Fibroblast of lung (primary cell): Measurements from ENCODE around the gene CYS1. TPM values are rescaled to one million over a fixed set of nuclear protein-coding genes. Genes with fewer than 3 reads are reported as not detected.

ENCODE experiments used
- DNase-seq, 2 donors: peaks; one replicate each; pipeline versions ENCODE4 v3.0.0 to v3.0.0-alpha.2; 2010; ENCODE audit warnings: low read depth in 2 of 2
- H2AFZ ChIP-seq: 2 replicates; pipeline ENCODE4 v1.5.1; 2012; ENCODE audit warnings: low read length, control low read depth, inconsistent platforms
- H3K27ac ChIP-seq: 2 replicates; pipeline ENCODE4 v1.5.1; 2011; ENCODE audit warnings: low read length, control low read depth; ENCODE audit not compliant: insufficient read depth
- H3K27me3 ChIP-seq: 2 replicates; pipeline ENCODE4 v1.5.1; 2011; ENCODE audit warnings: mild to moderate bottlenecking, low read length; ENCODE audit not compliant: control insufficient read depth, insufficient read depth
- H3K36me3 ChIP-seq: 2 replicates; pipeline ENCODE4 v1.5.1; 2011; ENCODE audit warnings: low read length; ENCODE audit not compliant: control insufficient read depth, insufficient read depth
- H3K4me1 ChIP-seq: 2 replicates; pipeline ENCODE4 v1.5.1; 2011; ENCODE audit warnings: low read length; ENCODE audit not compliant: control insufficient read depth, insufficient read depth; ENCODE audit errors: extremely low read depth
- H3K4me2 ChIP-seq: 2 replicates; pipeline ENCODE4 v1.5.1; 2011; ENCODE audit warnings: low read length, control low read depth; ENCODE audit not compliant: insufficient read depth; ENCODE audit errors: extremely low read depth
- H3K4me3 ChIP-seq, 4 experiments: fragments of 200-600 bp in 1 of 4; sonication (generic) in 1 of 4; replicated peaks in 1 of 4; 2 replicates each; pipeline ENCODE4 v1.5.1; 2011 to 2016; ENCODE audit warnings: low read length in 4 of 4, low read depth in 3 of 4, mild to moderate bottlenecking in 3 of 4, control low read depth in 2 of 4, inconsistent platforms in 1 of 4, mixed read lengths in 1 of 4; ENCODE audit not compliant: insufficient read depth in 1 of 4; ENCODE audit errors: control extremely low read depth in 1 of 4
- H3K79me2 ChIP-seq: 2 replicates; pipeline ENCODE4 v1.5.1; 2012; ENCODE audit warnings: mild to moderate bottlenecking, low read length, inconsistent platforms; ENCODE audit not compliant: control insufficient read depth, insufficient read depth
- H3K9ac ChIP-seq: 2 replicates; pipeline ENCODE4 v1.5.1; 2011; ENCODE audit warnings: mild to moderate bottlenecking, low read length, control low read depth; ENCODE audit not compliant: insufficient read depth
- H3K9me3 ChIP-seq: 2 replicates; pipeline ENCODE4 v1.5.1; 2012; ENCODE audit warnings: low read depth, low read length; ENCODE audit not compliant: control insufficient read depth, insufficient read depth
- H4K20me1 ChIP-seq: 2 replicates; pipeline ENCODE4 v1.5.1; 2011; ENCODE audit warnings: low read length; ENCODE audit not compliant: control insufficient read depth, insufficient read depth; ENCODE audit errors: extremely low read depth
- CTCF ChIP-seq, 2 donors: IDR thresholded peaks in 1 of 2; conservative IDR thresholded peaks in 1 of 2; 1 replicate in 1 of 2; 2 replicates in 1 of 2; pipeline ENCODE4 v1.5.1; 2011 to 2012; ENCODE audit warnings: low read length in 2 of 2, control low read depth in 1 of 2, inconsistent platforms in 1 of 2, low read depth in 1 of 2, mild to moderate bottlenecking in 1 of 2
- EZH2 ChIP-seq: IDR thresholded peaks from 2 replicates; pipeline ENCODE4 v1.5.1; 2012; ENCODE audit warnings: low read length, control low read depth, mild to moderate bottlenecking; ENCODE audit errors: missing control alignments
- polyA plus RNA-seq, 2 donors: library from polyadenylated mRNA; depleted of rRNA in 1 of 2; stranded (reverse) in 1 of 2; unstranded in 1 of 2; fragments of >200 nt; gene quantifications; 2 replicates each; pipeline ENCODE4 v1.2.1, GENCODE V29; 2011 to 2012; ENCODE audit warnings: missing spikeins in 1 of 2
- total RNA-seq: library from RNA; depleted of rRNA; stranded (reverse); fragments of >200 nt; gene quantifications from 2 replicates; pipeline ENCODE4 v1.2.1, GENCODE V29; 2014

The CYS1 gene
- total and polyA plus RNA-seq, 2 donors (not counting 1 experiment from before 2014, with no cell fraction given), result 0.31 to 5.1 TPM

GRCh38 chr2:10019174-10019573 is 61.0 kb downstream of the CYS1 start:
- peak in 1 of 2 donors; percentile 51 for DNase-seq
- no peaks in the 10 kb centered on the region for H3K36me3 ChIP-seq
- no peak overlapping the region for H2AFZ ChIP-seq
- H3K9me3 ChIP-seq, result no peaks in the 10 kb centered on the region
- no peak overlapping the region for H3K4me2 ChIP-seq
- no peak overlapping the region for H3K9ac ChIP-seq
- H4K20me1 ChIP-seq, result no peaks in the 10 kb centered on the region
- H3K79me2 ChIP-seq, result no peaks in the 10 kb centered on the region
- H3K4me3 ChIP-seq, result no peak overlapping the region
- no peaks in the 10 kb centered on the region for H3K27me3 ChIP-seq
- no peak for TF ChIP-seq EZH2
- TF ChIP-seq CTCF (conservative IDR thresholded peaks at IDR 0.05 in 1 of 2, IDR thresholded peaks at IDR 0.05 in 1 of 2; ENCODE audit: low read depth in 1 of 2, low read length in 2 of 2), result no peak
- no peak overlapping the region for H3K27ac ChIP-seq
- no peaks in the 10 kb centered on the region for H3K4me1 ChIP-seq

- H3K9me3 ChIP-seq, result no peaks in the 10 kb centered on the region
- no peak overlapping the region for H3K4me3 ChIP-seq
- H2AFZ ChIP-seq, result no peak overlapping the region
- H3K4me2 ChIP-seq, result no peak overlapping the region
- H3K4me1 ChIP-seq, result no peaks in the 10 kb centered on the region
- no peaks in the 10 kb centered on the region for H3K27me3 ChIP-seq
- no peak overlapping the region for H3K27ac ChIP-seq
- TF ChIP-seq EZH2 (no peak), CTCF (conservative IDR thresholded peaks at IDR 0.05 in 1 of 2, IDR thresholded peaks at IDR 0.05 in 1 of 2; ENCODE audit: low read depth in 1 of 2, low read length in 2 of 2) (no peak)
- no peaks in the 10 kb centered on the region for H4K20me1 ChIP-seq
- H3K36me3 ChIP-seq, result no peaks in the 10 kb centered on the region
- no peak for DNase-seq
- no peaks in the 10 kb centered on the region for H3K79me2 ChIP-seq
- no peak overlapping the region for H3K9ac ChIP-seq
These were observed 62.8 kb downstream of the CYS1 start for GRCh38 chr2:10017313-10017941.

- Histone ChIP-seq H3K36me3 (no peaks in the 10 kb centered on the region), H3K9me3 (no peaks in the 10 kb centered on the region), H3K4me1 (no peaks in the 10 kb centered on the region), H3K27ac (no peak overlapping the region), H3K27me3 (no peaks in the 10 kb centered on the region), H4K20me1 (no peaks in the 10 kb centered on the region), H2AFZ (no peak overlapping the region), H3K9ac (no peak overlapping the region), H3K4me2 (no peak overlapping the region), H3K4me3 (no peak overlapping the region), H3K79me2 (no peaks in the 10 kb centered on the region)
- TF ChIP-seq CTCF (conservative IDR thresholded peaks at IDR 0.05 in 1 of 2, IDR thresholded peaks at IDR 0.05 in 1 of 2; ENCODE audit: low read depth in 1 of 2, low read length in 2 of 2), result no peak
- TF ChIP-seq EZH2, result no peak
- DNase-seq, result no peak
These were observed 63.4 kb downstream of the CYS1 start for GRCh38 chr2:10016802-10017258.
